ENCODE results near the gene FRG2C.
"Not testable (repeated sequence)": the region's sequence is repeated elsewhere in the genome, so short reads cannot be mapped to it uniquely, and the experiment has no call there.

FRG2C gene

GRCh38 chr3:75664028-75664427, at the start of gene FRG2C:
Gene FRG2C (plus strand): TSS chr3:75664328. CDS start chr3:75664380, 52 bp downstream.
- not testable (repeated sequence) for DNase-seq

GRCh38 chr3:75618666-75619305, 45.3 kb upstream of the FRG2C start:
- DNase-seq = not testable (repeated sequence)

- not testable (repeated sequence) for DNase-seq
These were observed 44.6 kb upstream of the FRG2C start for GRCh38 chr3:75619481-75620031.

DNA sequence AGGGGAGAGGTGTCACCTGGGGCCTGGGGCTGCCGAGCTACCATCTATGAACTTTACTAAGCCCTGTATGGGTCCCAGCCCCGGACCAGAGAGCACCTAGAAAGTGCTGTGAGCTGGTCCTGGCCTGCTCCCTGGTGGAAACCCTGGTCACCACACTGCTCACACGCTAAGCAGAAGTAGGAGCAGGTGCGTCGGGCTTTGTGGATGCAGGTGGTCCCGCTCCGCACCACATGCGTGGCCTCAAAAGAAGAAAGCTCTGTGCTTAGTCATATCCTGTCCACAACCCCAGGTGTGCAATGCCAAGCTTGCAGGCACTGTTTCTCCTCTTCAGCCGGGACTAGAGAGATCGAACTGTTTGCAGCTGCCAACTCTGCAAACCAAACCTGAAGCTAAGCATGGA, 42.4 kb upstream of the FRG2C start:
- DNase-seq = not testable (repeated sequence)

- not testable (repeated sequence) for DNase-seq
These were observed 40.5 kb upstream of the FRG2C start for GRCh38 chr3:75623656-75624055.

GRCh38 chr3:75630887-75631535, 33.1 kb upstream of the FRG2C start:
- DNase-seq = not testable (repeated sequence)

DNA sequence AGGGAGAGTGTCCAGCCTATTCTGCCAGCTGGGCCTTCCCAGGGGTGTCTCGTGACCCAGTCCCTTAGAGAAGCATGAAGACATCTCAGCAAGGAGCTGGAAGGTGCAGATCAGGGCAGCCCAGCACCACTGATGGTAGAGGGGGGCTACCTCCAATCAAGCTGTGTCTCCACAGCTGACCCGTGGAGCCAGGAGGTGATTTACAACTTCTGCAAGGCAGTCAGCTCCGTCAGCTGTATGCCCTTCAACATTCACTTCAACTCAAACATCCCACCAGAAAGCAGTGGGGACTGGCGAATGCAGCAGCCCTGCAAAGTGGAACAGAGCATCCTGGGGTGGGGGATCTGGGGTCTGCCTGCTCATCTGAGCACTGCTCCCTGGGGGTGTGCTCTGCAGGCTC, 32.6 kb upstream of the FRG2C start:
- no peak for DNase-seq

DNA sequence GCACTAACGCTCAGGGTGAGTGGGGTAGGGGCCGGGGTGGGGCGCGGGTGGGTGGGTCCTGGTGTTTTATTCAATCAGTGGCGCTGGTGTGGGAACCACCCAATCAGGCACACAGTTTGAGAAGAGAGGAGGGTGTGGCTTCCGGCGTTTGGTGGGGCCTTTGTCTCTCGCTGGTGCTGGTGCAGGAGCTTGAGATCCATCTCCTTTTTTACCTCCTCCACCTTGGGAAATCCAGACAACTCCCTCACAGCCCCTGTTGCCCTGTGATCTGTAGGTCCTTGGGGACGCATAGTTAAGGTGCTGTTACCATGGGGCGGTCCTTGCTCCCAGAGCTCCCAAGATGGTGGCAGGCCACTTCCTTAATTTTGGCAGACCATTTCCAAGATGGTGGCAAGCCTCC, 25.2 kb upstream of the FRG2C start:
- DNase-seq = not testable (repeated sequence)

DNA sequence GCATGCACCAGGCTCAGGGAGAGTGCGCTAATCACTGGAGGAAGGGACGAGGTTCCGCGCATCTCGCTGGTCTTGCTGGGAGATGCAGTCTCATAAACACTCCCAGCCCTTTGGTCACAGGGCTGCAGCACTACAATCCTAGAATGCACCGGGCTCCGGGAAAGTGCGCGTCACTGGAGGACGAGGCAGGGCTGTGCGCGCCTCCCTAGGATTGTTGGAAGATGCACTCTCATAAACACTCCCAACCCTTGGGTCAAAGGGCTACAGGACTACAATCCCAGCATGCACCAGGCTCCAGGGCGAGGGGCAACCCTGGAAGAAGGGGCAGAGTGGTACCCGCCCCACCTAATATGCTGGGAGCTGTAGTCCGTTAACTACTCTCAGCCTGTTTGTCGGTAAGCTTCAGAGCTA, 23.0 kb upstream of the FRG2C start:
- DNase-seq = not testable (repeated sequence)

GRCh38 chr3:75643031-75643800, 20.9 kb upstream of the FRG2C start:
- not testable (repeated sequence) for DNase-seq

DNA sequence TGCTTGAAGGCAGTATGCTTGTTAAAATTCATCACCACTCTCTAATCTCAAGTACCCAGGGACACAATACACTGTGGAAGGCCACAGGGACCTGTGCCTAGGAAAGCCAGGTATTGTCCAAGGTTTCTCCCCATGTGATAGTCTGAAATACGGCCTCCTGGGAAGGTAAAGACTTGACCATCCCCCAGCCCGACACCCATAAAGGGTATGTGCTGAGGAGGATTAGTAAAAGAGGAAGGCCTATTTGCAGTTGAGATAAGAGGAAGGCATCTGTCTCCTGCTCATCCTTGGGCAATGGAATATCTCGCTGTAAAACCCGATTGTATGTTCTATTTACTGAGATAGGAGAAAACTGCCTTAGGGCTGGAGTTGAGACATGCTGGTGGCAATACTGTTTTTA, 18.6 kb upstream of the FRG2C start:
- not testable (repeated sequence) for DNase-seq

- DNase-seq = no peak
These were observed 13.9 kb upstream of the FRG2C start for GRCh38 chr3:75650191-75650590.

- DNase-seq = not testable (repeated sequence)
These were observed 8.8 kb upstream of the FRG2C start for GRCh38 chr3:75655101-75655904.

DNA sequence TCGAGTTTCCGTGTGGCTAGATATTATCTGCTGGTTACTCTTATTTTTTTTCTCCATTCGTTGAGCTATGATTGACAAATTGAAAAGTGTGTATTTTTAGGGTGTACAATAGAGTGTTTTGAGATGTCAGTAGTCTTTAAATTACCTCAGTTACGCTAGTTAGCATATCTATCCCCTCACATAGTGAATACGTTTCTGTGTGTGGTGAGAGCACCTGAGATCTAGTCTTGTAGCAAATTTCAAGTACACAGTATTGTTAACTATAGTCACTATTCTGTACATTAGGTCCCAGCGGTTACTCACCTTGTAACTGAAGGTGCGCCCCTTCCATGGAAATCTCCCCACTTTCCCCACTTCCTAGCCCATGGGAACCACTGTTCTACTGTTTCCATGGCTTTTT, 8.2 kb upstream of the FRG2C start:
- not testable (repeated sequence) for DNase-seq

DNA sequence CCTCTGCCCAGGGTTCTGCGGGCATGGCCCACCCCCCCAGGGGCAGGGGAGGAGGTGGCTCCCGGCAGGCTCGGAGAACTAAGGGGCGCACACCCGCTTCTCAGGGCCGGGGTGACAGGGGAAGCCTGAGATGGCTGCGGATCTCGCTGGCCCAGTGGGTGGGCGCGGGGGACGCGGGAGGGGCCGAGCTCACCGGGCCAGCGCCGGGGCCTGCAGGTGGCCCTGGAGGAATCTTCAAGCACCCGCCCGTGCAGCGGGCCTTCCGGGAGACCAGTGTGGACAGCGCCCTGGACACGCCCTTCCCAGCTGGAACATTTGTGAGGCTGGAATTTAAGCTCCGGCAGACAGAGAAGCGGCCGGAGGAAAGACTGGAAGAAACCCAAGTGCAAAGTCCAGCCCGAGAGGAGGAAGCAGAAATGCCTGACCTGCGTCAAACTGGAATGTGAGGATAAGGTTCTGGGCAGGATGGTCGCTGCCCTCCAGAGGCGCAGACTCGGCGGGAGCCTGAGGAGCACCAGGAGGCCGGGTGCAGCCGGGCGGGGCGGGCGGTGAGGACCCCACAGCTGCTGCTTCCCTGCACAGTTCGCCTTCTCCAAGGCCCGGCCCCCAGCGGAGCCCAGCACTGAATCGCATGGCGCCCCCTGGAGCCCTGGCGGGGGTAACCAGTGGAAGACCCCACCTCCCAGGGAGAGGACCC, 5.6 kb upstream of the FRG2C start:
- DNase-seq = not testable (repeated sequence)

- not testable (repeated sequence) for DNase-seq
These were observed 5.1 kb upstream of the FRG2C start for GRCh38 chr3:75659108-75659433.

DNA sequence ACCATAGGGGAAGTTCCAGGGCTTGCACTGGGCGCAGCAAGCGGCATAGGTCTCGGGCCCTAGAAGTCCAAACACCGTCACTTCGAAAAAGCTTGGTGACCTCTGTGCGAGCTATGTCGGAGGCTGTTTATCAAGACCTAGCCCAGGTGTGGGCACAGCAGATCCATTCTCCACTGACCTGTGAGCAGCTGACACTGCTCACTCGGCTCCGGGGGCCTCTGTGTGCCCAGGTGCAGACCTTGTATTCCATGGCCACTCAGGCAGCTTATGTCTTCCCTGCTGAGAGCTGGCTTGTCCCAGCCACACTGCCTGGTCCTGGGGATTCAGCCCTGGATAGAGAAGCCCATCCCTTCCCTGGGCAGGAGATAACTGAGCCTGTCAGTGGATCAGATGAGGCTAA, 1.5 kb downstream of the FRG2C start:
- DNase-seq = not testable (repeated sequence)

DNA sequence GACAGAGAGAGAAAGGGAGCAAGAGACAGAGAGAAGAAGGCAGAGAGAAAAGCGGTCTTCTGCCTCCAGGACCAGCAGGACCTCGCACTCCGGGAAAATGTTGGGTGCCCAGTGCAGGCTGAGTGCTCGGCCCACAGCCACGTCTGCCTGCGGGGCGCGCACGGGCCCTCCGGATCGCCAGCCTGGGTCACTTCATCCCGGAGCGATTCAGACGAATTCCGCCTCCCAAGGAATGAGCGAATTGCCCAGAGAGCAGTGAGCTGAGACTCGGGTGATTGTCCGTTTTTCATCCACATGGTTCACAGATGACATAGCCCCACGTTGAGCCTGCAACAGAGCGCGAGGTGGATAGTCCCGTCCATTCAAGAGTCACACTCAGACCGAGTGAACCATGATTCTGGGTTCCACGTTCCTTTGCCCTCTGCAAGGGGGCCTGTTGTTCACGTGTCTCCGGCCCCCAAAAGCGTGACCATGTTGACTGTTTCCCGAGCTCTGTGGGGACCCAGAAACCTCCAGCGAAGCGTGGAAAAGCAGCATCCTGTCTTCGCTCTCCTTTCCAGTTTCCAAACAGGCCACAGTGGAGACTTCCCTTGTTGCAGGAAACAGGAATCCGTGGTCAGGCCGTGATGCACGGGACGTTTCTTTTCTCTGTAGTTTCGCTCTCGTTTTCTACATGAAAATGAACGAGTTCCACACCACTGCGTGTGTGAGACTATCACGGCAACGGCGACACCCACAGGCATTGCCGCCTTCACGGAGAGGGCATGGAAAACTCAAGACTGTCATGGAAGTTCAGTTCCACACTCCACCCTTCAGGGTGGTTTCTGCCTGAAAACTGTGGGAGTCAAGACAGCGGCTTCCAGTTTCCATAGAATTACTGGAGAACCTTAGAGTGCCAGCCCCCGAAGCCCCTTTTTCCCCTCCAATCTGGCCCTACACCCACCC, 3.9 kb downstream of the FRG2C start:
- not testable (repeated sequence) for DNase-seq

DNA sequence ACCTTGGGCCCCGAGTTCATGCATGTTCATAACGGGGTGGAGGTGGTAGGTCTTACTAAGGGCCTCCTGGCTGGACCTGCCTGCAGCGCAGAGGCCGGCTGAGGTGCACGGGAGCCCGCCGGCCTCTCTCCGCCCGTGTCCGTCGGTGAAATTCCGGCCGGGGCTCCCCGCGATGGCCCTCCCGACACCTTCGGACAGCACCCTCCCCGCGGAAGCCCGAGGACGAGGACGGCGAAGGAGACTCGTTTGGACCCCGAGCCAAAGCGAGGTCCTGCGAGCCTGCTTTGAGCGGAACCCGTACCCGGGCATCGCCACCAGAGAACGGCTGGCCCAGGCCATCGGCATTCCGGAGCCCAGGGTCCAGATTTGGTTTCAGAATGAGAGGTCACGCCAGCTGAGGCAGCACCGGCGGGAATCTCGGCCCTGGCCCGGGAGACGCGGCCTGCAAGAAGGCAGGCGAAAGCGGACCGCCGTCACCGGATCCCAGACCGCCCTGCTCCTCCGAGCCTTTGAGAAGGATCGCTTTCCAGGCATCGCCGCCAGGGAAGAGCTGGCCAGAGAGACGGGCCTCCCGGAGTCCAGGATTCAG, 4.7 kb downstream of the FRG2C start:
- peak; percentile 63 for DNase-seq

Measured in activated CD8-positive, alpha-beta memory T cell treated with anti-CD3 and anti-CD28 coated beads, Interleukin-2, amount 50 U/mL, for 4 hours (primary cell).